GM19043 (cell line): ENCODE results near the gene BIRC3.

ENCODE experiments used
- ATAC-seq: cut with Tn5 transposase; IDR thresholded peaks from one replicate; pipeline ENCODE4 v1.9.1; 2021; ENCODE audit warnings: low read depth; ENCODE audit not compliant: unreplicated experiment

The BIRC3 gene

DNA sequence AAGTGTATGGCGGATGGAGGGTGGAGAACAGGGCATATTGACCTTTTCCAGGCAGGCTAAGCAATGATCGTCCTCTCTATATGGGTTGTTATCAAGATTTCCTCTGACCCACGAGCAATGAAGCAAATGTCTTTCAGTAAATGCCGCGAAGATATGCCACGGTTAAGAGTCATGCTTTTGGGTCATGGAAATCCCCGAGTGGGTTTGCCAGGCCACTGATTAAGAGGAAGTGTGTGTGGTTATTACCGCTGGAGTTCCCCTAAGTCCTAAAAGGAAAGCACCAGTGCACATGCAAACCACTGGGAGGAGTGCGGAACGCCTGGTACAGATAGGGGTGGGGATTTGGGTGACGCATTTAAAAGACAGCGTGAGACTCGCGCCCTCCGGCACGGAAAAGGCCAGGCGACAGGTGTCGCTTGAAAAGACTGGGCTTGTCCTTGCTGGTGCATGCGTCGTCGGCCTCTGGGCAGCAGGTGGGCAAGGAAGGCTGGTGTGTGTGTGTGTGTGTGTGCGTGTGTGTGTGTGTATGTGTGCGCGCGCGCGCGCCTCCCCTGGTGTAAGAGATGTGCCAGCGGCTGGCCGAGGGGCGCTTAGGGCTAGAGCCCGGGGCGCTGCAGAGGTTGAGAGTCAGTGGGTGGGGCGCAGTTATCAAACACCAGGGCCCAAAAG is at the start of gene BIRC3:
Gene BIRC3 (plus strand): TSS at position 386 of the 669 bp plus-strand sequence. CDS start 7,026 bp downstream, outside the sequence.
- ATAC-seq: peak; percentile 77

DNA sequence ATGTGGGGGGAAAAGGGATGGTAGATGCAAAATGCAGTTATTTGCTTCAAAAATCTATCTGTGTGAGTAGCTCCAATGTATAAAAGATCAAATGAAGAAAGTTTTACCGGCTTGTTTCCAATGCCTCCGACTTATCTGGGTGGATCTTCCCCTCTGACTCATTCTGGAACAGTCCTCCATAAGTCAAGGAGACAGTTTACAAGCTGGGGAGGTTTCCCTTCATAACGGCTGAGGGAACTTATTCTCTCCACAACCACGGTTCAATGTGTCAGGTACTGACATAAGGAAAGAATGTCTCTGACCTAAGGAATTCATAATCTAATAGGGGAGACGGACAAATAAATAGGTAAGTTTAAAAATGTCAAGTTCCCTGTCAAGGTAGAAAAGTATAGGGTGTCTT is 49.7 kb upstream of the BIRC3 start:
- no peak for ATAC-seq

- ATAC-seq: peak; percentile 96
Measured at GRCh38 chr11:102268083-102268984, 49.0 kb upstream of the BIRC3 start.

DNA sequence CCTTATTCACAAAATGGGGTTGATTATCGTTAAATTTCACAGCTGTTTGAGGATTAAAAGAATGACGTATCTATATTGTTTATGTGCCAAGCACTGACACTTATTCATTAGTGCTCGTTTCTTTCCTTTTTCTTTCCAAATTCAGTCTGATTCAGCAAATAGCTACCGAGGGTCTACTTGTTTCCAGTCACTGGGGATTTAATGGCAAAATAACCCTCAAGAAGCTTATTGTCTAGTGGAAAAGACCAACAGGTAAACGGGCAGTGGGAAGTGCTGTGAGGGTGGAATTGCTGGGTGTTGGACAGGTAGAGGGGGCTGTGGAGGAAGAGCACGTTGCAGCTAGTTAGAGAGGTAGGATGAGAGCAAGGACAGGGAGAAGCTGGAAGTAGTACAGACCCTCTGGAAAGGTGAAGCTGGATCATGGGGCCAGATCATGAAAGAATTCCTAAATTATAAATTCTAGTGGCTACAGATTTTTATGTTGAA is 48.3 kb upstream of the BIRC3 start:
- ATAC-seq: no peak

DNA sequence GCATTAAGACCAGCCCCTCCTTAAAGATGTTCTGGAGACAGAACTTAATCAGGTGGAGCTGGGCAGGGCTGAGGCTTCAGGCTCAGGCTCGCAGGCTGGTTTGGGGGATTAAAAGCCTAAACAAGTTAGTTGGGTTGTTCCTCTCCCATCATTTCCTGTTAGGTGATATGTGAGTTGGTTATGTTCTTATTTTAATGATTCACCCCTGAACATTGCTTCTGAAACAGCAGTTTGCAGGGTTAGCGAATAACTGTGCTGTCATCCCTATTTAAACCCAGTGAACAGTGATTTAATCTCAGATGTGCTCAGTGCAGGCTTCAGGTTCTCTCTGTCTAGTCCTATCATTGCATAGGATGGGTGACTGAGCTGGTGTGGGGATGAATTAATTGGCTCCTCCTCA is 47.4 kb upstream of the BIRC3 start:
- ATAC-seq: no peak

DNA sequence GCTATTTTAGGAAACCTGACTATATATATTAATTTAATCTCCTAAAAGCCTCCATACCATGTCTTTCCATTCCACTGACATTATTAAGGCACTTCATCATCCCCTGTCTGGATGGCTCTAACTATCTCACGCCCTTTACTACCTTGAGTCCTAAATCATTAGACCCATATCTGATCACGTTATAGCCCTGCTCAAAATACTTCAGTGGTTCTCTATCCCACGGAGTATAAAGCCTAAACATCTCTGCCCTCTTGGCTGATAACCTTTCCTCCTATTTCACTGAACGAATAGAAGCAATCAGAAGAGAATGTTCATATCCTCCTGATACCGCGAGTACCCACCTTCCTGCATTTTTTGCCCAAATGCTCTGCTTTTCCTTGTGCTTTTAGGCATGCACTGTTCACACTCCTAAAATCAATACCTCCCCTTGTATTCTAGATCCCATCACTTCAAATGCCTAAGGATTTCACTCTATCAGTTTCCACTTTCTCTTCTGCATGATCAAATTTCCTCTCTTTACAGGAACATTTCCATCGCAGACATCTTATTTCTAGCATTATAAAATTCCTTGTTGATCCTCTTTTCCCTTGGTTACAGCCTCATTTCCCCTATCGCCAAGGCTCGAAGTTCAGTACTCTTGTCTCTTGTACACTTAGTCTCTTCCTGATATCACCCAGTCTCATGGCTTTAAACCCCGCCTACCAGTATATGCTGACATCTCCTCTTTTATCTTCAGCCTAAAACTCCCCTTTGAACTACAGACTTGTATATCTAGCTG is 45.0 kb upstream of the BIRC3 start:
- ATAC-seq: no peak

- ATAC-seq: no peak
Measured at GRCh38 chr11:102274628-102275027, 42.7 kb upstream of the BIRC3 start.

GRCh38 chr11:102276362-102276761 is 40.9 kb upstream of the BIRC3 start:
- ATAC-seq: no peak

GRCh38 chr11:102276783-102277182 is 40.5 kb upstream of the BIRC3 start:
- no peak for ATAC-seq

GRCh38 chr11:102279641-102280170 is 37.6 kb upstream of the BIRC3 start:
- ATAC-seq: peak; percentile 97

- ATAC-seq: no peak
Measured at GRCh38 chr11:102280245-102280833, 36.9 kb upstream of the BIRC3 start.

- no peak for ATAC-seq
Measured at GRCh38 chr11:102283116-102283485, 34.2 kb upstream of the BIRC3 start.

GRCh38 chr11:102284008-102284407 is 33.3 kb upstream of the BIRC3 start:
- ATAC-seq: no peak

GRCh38 chr11:102286292-102286691 is 31.0 kb upstream of the BIRC3 start:
- no peak for ATAC-seq

- peak; percentile 75 for ATAC-seq
Measured at GRCh38 chr11:102287964-102288724, 29.1 kb upstream of the BIRC3 start.

DNA sequence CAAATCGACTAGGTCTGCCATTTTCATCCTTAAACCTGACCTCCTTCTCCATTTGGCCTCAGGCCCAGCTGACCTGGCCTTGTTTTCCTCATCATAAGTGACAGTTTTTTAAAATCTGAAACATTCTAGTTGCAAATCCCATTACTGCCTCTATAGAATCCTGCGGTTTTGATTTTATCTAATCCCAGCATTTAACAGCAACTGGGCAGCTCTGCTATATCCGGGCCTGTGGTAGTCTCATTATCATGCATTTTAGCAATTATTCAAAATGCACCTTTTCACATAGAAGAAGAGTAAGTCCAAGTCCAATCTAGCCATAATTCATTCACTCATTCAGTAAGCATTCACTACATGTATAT is 28.6 kb upstream of the BIRC3 start:
- ATAC-seq: no peak

DNA sequence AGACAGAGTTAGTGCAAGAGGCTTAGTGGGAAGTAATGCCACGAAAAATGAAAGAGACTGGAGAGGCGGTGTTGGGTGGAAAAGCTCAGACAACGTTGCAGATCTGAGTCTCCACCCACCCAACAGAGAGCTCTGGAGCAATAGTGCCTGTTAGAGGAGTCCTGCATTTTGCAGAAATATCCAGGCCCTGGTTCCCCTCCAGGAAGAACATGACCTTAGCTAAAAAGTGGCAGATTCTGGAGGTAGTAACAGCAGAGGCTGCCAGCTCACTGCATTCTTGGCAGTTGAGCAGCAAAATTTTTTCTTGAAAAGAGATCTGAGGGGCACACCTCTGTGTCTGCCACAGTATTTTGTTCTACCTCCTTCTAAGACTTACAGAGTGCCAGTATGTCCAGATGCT is 27.7 kb upstream of the BIRC3 start:
- ATAC-seq: no peak

DNA sequence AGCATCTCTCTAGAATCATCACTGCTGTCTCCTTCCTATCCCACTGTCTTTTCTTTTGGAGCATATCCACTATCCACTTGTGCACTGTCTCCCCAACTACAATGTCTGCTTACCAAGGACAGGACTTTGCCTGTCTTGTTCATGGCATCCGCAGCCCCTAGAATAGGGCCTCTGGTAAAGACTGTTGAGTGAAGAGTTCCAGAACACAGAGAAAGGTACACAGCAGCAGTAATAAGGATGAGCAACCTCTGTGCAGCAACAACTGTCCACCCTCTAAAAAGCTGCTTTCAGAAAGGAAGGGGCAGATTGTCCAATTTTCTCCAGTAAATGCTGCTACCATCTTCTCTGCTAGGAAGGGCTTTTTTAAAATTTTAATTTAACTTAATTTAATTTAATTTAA is 25.5 kb upstream of the BIRC3 start:
- no peak for ATAC-seq

GRCh38 chr11:102292933-102293332 is 24.4 kb upstream of the BIRC3 start:
- ATAC-seq: no peak
